C4-2B (cell line): Measurements from ENCODE around the gene CALM3.

ENCODE experiments used
- ZFX ChIP-seq: fragments of 450-650 bp; IDR thresholded peaks from 2 replicates; pipeline ENCODE4 v1.6.1; 2017
- TF ChIP-seq, protein P1 (sequence below): fragments of 450-650 bp; conservative IDR thresholded peaks from 2 replicates; pipeline ENCODE4 v1.5.1; 2017; ENCODE audit warnings: mild to moderate bottlenecking

GRCh38 chr19:46555628-46556280, 45.4 kb upstream of the CALM3 start:
- TF ChIP-seq, protein P1, sequence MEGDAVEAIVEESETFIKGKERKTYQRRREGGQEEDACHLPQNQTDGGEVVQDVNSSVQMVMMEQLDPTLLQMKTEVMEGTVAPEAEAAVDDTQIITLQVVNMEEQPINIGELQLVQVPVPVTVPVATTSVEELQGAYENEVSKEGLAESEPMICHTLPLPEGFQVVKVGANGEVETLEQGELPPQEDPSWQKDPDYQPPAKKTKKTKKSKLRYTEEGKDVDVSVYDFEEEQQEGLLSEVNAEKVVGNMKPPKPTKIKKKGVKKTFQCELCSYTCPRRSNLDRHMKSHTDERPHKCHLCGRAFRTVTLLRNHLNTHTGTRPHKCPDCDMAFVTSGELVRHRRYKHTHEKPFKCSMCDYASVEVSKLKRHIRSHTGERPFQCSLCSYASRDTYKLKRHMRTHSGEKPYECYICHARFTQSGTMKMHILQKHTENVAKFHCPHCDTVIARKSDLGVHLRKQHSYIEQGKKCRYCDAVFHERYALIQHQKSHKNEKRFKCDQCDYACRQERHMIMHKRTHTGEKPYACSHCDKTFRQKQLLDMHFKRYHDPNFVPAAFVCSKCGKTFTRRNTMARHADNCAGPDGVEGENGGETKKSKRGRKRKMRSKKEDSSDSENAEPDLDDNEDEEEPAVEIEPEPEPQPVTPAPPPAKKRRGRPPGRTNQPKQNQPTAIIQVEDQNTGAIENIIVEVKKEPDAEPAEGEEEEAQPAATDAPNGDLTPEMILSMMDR = no peak
- no peak for TF ChIP-seq ZFX
